HG03060 (cell line): ENCODE measurements around the gene CASKIN2.

Source experiments
- ATAC-seq: cut with Tn5 transposase; IDR thresholded peaks from one replicate; pipeline ENCODE4 v1.9.1; 2021; ENCODE audit warnings: low read depth, moderate number of reproducible peaks; ENCODE audit not compliant: unreplicated experiment

CASKIN2 gene

GRCh38 chr17:75515496-75516254 is at the start of gene CASKIN2:
CASKIN2 (minus strand) TSS chr17:75515537; CDS start chr17:75513804, 1,733 bp downstream.
- ATAC-seq = no peak

GRCh38 chr17:75565066-75565465 is 49.7 kb upstream of the CASKIN2 start:
- ATAC-seq = no peak

- ATAC-seq = no peak
Measured at GRCh38 chr17:75564195-75564594, 48.9 kb upstream of the CASKIN2 start.

- no peak for ATAC-seq
Measured at GRCh38 chr17:75563063-75563758, 47.9 kb upstream of the CASKIN2 start.

- no peak for ATAC-seq
Measured at GRCh38 chr17:75561927-75562603, 46.7 kb upstream of the CASKIN2 start.

- ATAC-seq = no peak
Measured at GRCh38 chr17:75559958-75560533, 44.7 kb upstream of the CASKIN2 start.

GRCh38 chr17:75558666-75559530 is 43.6 kb upstream of the CASKIN2 start:
- no peak for ATAC-seq

- no peak for ATAC-seq
Measured at GRCh38 chr17:75557852-75558665, 42.7 kb upstream of the CASKIN2 start.

GRCh38 chr17:75557075-75557851 is 41.9 kb upstream of the CASKIN2 start:
- no peak for ATAC-seq

- ATAC-seq = no peak
Measured at GRCh38 chr17:75555679-75556153, 40.4 kb upstream of the CASKIN2 start.

- ATAC-seq = no peak
Measured at GRCh38 chr17:75553295-75554110, 38.2 kb upstream of the CASKIN2 start.

- ATAC-seq = no peak
Measured at GRCh38 chr17:75552425-75553294, 37.3 kb upstream of the CASKIN2 start.

GRCh38 chr17:75551266-75551665 is 35.9 kb upstream of the CASKIN2 start:
- ATAC-seq = no peak

GRCh38 chr17:75550139-75550465 is 34.8 kb upstream of the CASKIN2 start:
- no peak for ATAC-seq

- ATAC-seq = no peak
Measured at GRCh38 chr17:75549246-75550138, 34.2 kb upstream of the CASKIN2 start.

GRCh38 chr17:75548813-75549212 is 33.5 kb upstream of the CASKIN2 start:
- no peak for ATAC-seq
